NCI-H2081 (cell line): Measurements from ENCODE around the gene ABR.

Experiments
- DNase-seq, 2 experiments: peaks; one replicate each; lab custom pipeline; 2025; lab: John Stamatoyannopoulos, UW

Gene ABR

GRCh38 chr17:1179818-1180742 is at the start of gene ABR:
Gene ABR, minus strand, starts transcription at chr17:1179981. Its CDS starts 254 bp downstream, at chr17:1179727.
- DNase-seq: no peak

- no peak for DNase-seq
Measured at GRCh38 chr17:1229349-1229899, 49.6 kb upstream of the ABR start.

GRCh38 chr17:1228781-1229348 is 49.1 kb upstream of the ABR start:
- no peak for DNase-seq

- DNase-seq: no peak
Measured at GRCh38 chr17:1227917-1228780, 48.4 kb upstream of the ABR start.

- no peak for DNase-seq
Measured at GRCh38 chr17:1227365-1227764, 47.6 kb upstream of the ABR start.

GRCh38 chr17:1226308-1226707 is 46.5 kb upstream of the ABR start:
- no peak for DNase-seq

- no peak for DNase-seq
Measured at GRCh38 chr17:1224330-1224729, 44.5 kb upstream of the ABR start.

GRCh38 chr17:1223662-1224061 is 43.9 kb upstream of the ABR start:
- no peak for DNase-seq

- DNase-seq: no peak
Measured at GRCh38 chr17:1222321-1222720, 42.5 kb upstream of the ABR start.

- no peak for DNase-seq
Measured at GRCh38 chr17:1221209-1221608, 41.4 kb upstream of the ABR start.

- DNase-seq: no peak
Measured at GRCh38 chr17:1220346-1220745, 40.6 kb upstream of the ABR start.

GRCh38 chr17:1217089-1217385 is 37.3 kb upstream of the ABR start:
- DNase-seq: no peak

- DNase-seq: no peak
Measured at GRCh38 chr17:1216217-1217088, 36.7 kb upstream of the ABR start.

- DNase-seq: no peak
Measured at GRCh38 chr17:1212946-1213345, 33.2 kb upstream of the ABR start.

GRCh38 chr17:1211287-1211686 is 31.5 kb upstream of the ABR start:
- no peak for DNase-seq

- DNase-seq: no peak
Measured at GRCh38 chr17:1208966-1209365, 29.2 kb upstream of the ABR start.

- DNase-seq: no peak
Measured at GRCh38 chr17:1206026-1206777, 26.4 kb upstream of the ABR start.

GRCh38 chr17:1203967-1204291 is 24.1 kb upstream of the ABR start:
- DNase-seq: no peak

GRCh38 chr17:1203111-1203966 is 23.6 kb upstream of the ABR start:
- no peak for DNase-seq

- DNase-seq: no peak
Measured at GRCh38 chr17:1202291-1202690, 22.5 kb upstream of the ABR start.
